H1 (cell line): ENCODE results near the gene CREBBP. TPM values are rescaled to one million over a fixed set of nuclear protein-coding genes. Genes with fewer than 3 reads are reported as not detected.

Experiments used
- CTCF ChIA-PET: fragments of 300-600 bp; sonication (Branson Sonifier 250); formaldehyde crosslinking; loops from one replicate; lab custom pipeline; 2021; ENCODE audit not compliant: partially characterized antibody; lab: Charles Lee
- POLR2A ChIA-PET: fragments of 300-600 bp; sonication (Branson Sonifier 250); formaldehyde crosslinking; loops from one replicate; lab custom pipeline; 2021; ENCODE audit warnings: inconsistent platforms; ENCODE audit not compliant: partially characterized antibody; lab: Charles Lee
- DNase-seq, 2 experiments: peaks; one replicate each; pipeline versions ENCODE4 v3.0.0 to v3.0.0-alpha.2; 2010 to 2022; ENCODE audit warnings: low spot score in 2 of 2, low read depth in 1 of 2, mixed read lengths in 1 of 2
- FAIRE-seq: peaks from 2 replicates; lab custom pipeline; 2011; peaks lifted over from hg19 to GRCh38; lab: Jason Lieb, UNC
- H2AFZ ChIP-seq: 2 replicates; pipeline ENCODE4 v1.8.1; 2012; ENCODE audit warnings: low read length, inconsistent platforms
- H2AK5ac ChIP-seq: 2 replicates; pipeline ENCODE4 v1.6.1; 2013; ENCODE audit warnings: low read depth, low read length
- H2BK120ac ChIP-seq: replicated peaks from 2 replicates; pipeline ENCODE3; 2013; ENCODE audit warnings: low read depth, low read length, inconsistent platforms
- H2BK12ac ChIP-seq: 2 replicates; pipeline ENCODE4 v1.6.1; 2013; ENCODE audit warnings: low read depth, low read length
- H2BK15ac ChIP-seq: 2 replicates; pipeline ENCODE4 v1.6.1; 2013; ENCODE audit warnings: low read length
- H2BK20ac ChIP-seq: 2 replicates; pipeline ENCODE4 v1.6.1; 2013; ENCODE audit warnings: low read length
- H2BK5ac ChIP-seq: 2 replicates; pipeline ENCODE4 v1.6.1; 2013; ENCODE audit warnings: low read depth, low read length
- H3K14ac ChIP-seq: 2 replicates; pipeline ENCODE4 v1.6.1; 2013; ENCODE audit warnings: inconsistent platforms; ENCODE audit not compliant: insufficient read length
- H3K18ac ChIP-seq: 2 replicates; pipeline ENCODE4 v1.6.1; 2013; ENCODE audit warnings: low read length; ENCODE audit errors: extremely low read depth
- H3K23ac ChIP-seq: 2 replicates; pipeline ENCODE4 v1.6.1; 2013; ENCODE audit warnings: inconsistent platforms; ENCODE audit not compliant: insufficient read length
- H3K23me2 ChIP-seq: 2 replicates; pipeline ENCODE4 v1.6.1; 2013; ENCODE audit warnings: low read depth, low read length
- H3K27ac ChIP-seq: 2 replicates; pipeline ENCODE4 v1.6.1; 2011; ENCODE audit warnings: low read depth, low read length, inconsistent platforms
- H3K27me3 ChIP-seq, 4 experiments: replicated peaks in 1 of 4; 1 replicate in 1 of 4; 2 replicates in 3 of 4; pipeline versions ENCODE4 v1.6.1 to v1.8.1; 2011 to 2013; ENCODE audit warnings: low read length in 3 of 4, mild to moderate bottlenecking in 3 of 4, inconsistent platforms in 2 of 4, mixed read lengths in 2 of 4, moderate library complexity in 1 of 4; ENCODE audit not compliant: control insufficient read depth in 3 of 4, insufficient read depth in 3 of 4; ENCODE audit errors: extremely low read depth in 1 of 4
- H3K36me3 ChIP-seq, 4 experiments: 2 replicates each; pipeline versions ENCODE4 v1.6.1 to v1.8.1; 2011 to 2013; ENCODE audit warnings: mild to moderate bottlenecking in 4 of 4, low read length in 3 of 4, moderate library complexity in 2 of 4, control low read depth in 1 of 4, inconsistent platforms in 1 of 4; ENCODE audit not compliant: insufficient read depth in 4 of 4, control insufficient read depth in 2 of 4
- H3K4ac ChIP-seq: replicated peaks from 2 replicates; pipeline ENCODE3; 2013; ENCODE audit warnings: low read length, low read depth, mixed read lengths, inconsistent platforms; ENCODE audit not compliant: insufficient read length
- H3K4me1 ChIP-seq, 4 experiments: replicated peaks in 1 of 4; 1 replicate in 1 of 4; 2 replicates in 3 of 4; pipeline versions ENCODE4 v1.6.1 to v1.8.1; 2011 to 2013; ENCODE audit warnings: low read length in 3 of 4, inconsistent platforms in 2 of 4, mixed read lengths in 1 of 4; ENCODE audit not compliant: insufficient read depth in 4 of 4, control insufficient read depth in 3 of 4
- H3K4me2 ChIP-seq, 2 experiments: 2 replicates each; pipeline versions ENCODE4 v1.6.1 to v1.8.1; 2011 to 2013; ENCODE audit warnings: low read depth in 2 of 2, low read length in 2 of 2, control low read depth in 1 of 2, inconsistent platforms in 1 of 2, mild to moderate bottlenecking in 1 of 2; ENCODE audit not compliant: insufficient read depth in 1 of 2
- H3K4me3 ChIP-seq, 4 experiments: fragments of 200-600, 300-600 bp in 1 of 4; sonication (generic), shearing (Covaris generic), sonication (Bioruptor Twin) in 1 of 4; 2 replicates each; pipeline versions ENCODE4 v1.5.1 to v1.8.1; 2011 to 2016; ENCODE audit warnings: low read length in 4 of 4, low read depth in 3 of 4, control low read depth in 2 of 4, inconsistent platforms in 2 of 4, mild to moderate bottlenecking in 2 of 4, mixed read lengths in 1 of 4, moderate library complexity in 1 of 4; ENCODE audit not compliant: insufficient read depth in 2 of 4; ENCODE audit errors: extremely low read depth in 1 of 4
- H3K56ac ChIP-seq: replicated peaks from 2 replicates; pipeline ENCODE3; 2013; ENCODE audit warnings: low read depth, mild to moderate bottlenecking, mixed read lengths, low read length, inconsistent platforms; ENCODE audit not compliant: insufficient read length
- H3K79me1 ChIP-seq: 2 replicates; pipeline ENCODE4 v1.6.1; 2013; ENCODE audit warnings: low read depth, low read length, control low read depth
- H3K79me2 ChIP-seq, 2 experiments: 2 replicates each; pipeline versions ENCODE4 v1.6.1 to v1.8.1; 2012 to 2013; ENCODE audit warnings: low read length in 2 of 2, mild to moderate bottlenecking in 2 of 2, inconsistent platforms in 1 of 2; ENCODE audit not compliant: insufficient read depth in 2 of 2, control insufficient read depth in 1 of 2
- H3K9ac ChIP-seq, 4 experiments: replicated peaks in 1 of 4; 1 replicate in 1 of 4; 2 replicates in 3 of 4; pipeline versions ENCODE4 v1.6.1 to v1.8.1; 2011 to 2013; ENCODE audit warnings: low read depth in 3 of 4, low read length in 3 of 4, control low read depth in 2 of 4, mild to moderate bottlenecking in 2 of 4, moderate library complexity in 2 of 4, inconsistent platforms in 1 of 4; ENCODE audit errors: extremely low read depth in 1 of 4
- H3K9me3 ChIP-seq, 2 experiments: 2 replicates each; pipeline versions ENCODE4 v1.6.1 to v1.8.1; 2012 to 2013; ENCODE audit warnings: mild to moderate bottlenecking in 2 of 2, moderate library complexity in 2 of 2, control low read depth in 1 of 2, inconsistent platforms in 1 of 2, low read depth in 1 of 2, low read length in 1 of 2, mixed read lengths in 1 of 2; ENCODE audit not compliant: insufficient read depth in 2 of 2
- H4K20me1 ChIP-seq, 2 experiments: replicated peaks in 1 of 2; 2 replicates each; pipeline versions ENCODE3 to v1.8.1; 2011 to 2013; ENCODE audit warnings: inconsistent platforms in 2 of 2, low read length in 2 of 2, mild to moderate bottlenecking in 1 of 2; ENCODE audit not compliant: insufficient read depth in 2 of 2, control insufficient read depth in 1 of 2
- H4K5ac ChIP-seq: 2 replicates; pipeline ENCODE4 v1.6.1; 2013; ENCODE audit warnings: low read length, low read depth, mixed read lengths, inconsistent platforms; ENCODE audit not compliant: insufficient read length
- H4K8ac ChIP-seq: 2 replicates; pipeline ENCODE4 v1.8.0; 2013; ENCODE audit warnings: mild to moderate bottlenecking, moderate library complexity, low read length, inconsistent platforms; ENCODE audit not compliant: insufficient read depth; ENCODE audit errors: extremely low read depth
- H4K91ac ChIP-seq: replicated peaks from 2 replicates; pipeline ENCODE3; 2013; ENCODE audit warnings: low read length, mixed read lengths, inconsistent platforms; ENCODE audit not compliant: insufficient read length
- CBX5 ChIP-seq: fragments of 300-800, 300-1000 bp; sonication (generic); IDR thresholded peaks from 2 replicates; pipeline ENCODE4 v1.7.1; 2016; ENCODE audit warnings: antibody characterized with exemption, low read length, low read depth
- CTBP2 ChIP-seq: IDR thresholded peaks from 2 replicates; pipeline ENCODE4 v1.7.0; 2011; ENCODE audit warnings: borderline replicate concordance, mild to moderate bottlenecking, moderate library complexity, mixed read lengths, low read length; ENCODE audit not compliant: insufficient read depth, insufficient read length
- GTF2F1 ChIP-seq: IDR thresholded peaks from 2 replicates; pipeline ENCODE4 v1.6.1; 2012; ENCODE audit warnings: low read depth, low read length, improper control_type of control experiment, borderline replicate concordance
- JUN ChIP-seq: IDR thresholded peaks from 2 replicates; pipeline ENCODE4 v1.6.1; 2011; ENCODE audit warnings: low read depth, mild to moderate bottlenecking, improper control_type of control experiment, low read length
- KDM1A ChIP-seq: fragments of 200-600, 300-600 bp; sonication (generic); IDR thresholded peaks from 2 replicates; pipeline ENCODE4 v1.7.1; 2016; ENCODE audit warnings: mild to moderate bottlenecking, low read length, borderline replicate concordance
- MAFK ChIP-seq: IDR thresholded peaks from 2 replicates; pipeline ENCODE4 v1.6.1; 2012; ENCODE audit warnings: low read depth, mild to moderate bottlenecking, improper control_type of control experiment, low read length
- RBBP5 ChIP-seq: IDR thresholded peaks from 2 replicates; pipeline ENCODE4 v1.7.1; 2012; ENCODE audit warnings: low read depth, mild to moderate bottlenecking, inconsistent platforms, low read length, moderate library complexity, borderline replicate concordance
- SIN3A ChIP-seq, 2 experiments: IDR thresholded peaks in 1 of 2; conservative IDR thresholded peaks in 1 of 2; 2 replicates each; pipeline ENCODE4 v1.6.1; 2011 to 2012; ENCODE audit warnings: low read length in 2 of 2, improper control_type of control experiment in 1 of 2, low read depth in 1 of 2, mild to moderate bottlenecking in 1 of 2
- SIRT6 ChIP-seq: IDR thresholded peaks from one replicate; pipeline ENCODE4 v1.7.1; 2012; ENCODE audit warnings: low read length, inconsistent platforms
- SUZ12 ChIP-seq: fragments of 200-600 bp; sonication (generic); IDR thresholded peaks from 2 replicates; pipeline ENCODE4 v1.6.1; 2012; ENCODE audit warnings: mild to moderate bottlenecking, inconsistent platforms, low read length, moderate library complexity, mixed read lengths
- TBP ChIP-seq: IDR thresholded peaks from 2 replicates; pipeline ENCODE4 v1.6.1; 2011; ENCODE audit warnings: low read depth, low read length, improper control_type of control experiment
- TCF12 ChIP-seq: IDR thresholded peaks from 2 replicates; pipeline ENCODE4 v1.6.1; 2011; ENCODE audit warnings: low read depth, mild to moderate bottlenecking, low read length
- WGBS, 2 experiments: shearing (Covaris generic) in 1 of 2; methylation state at CpG; one replicate each; pipeline versions ENCODE4 v1.1.6 to v1.1.7; 2013 to 2015; ENCODE audit warnings: low lambda C conversion rate in 2 of 2, mixed read lengths in 2 of 2, inconsistent platforms in 1 of 2, low coverage in 1 of 2, missing lambda C conversion rate in 1 of 2; ENCODE audit not compliant: insufficient replicate concordance in 2 of 2, insufficient coverage in 1 of 2, insufficient read length in 1 of 2; ENCODE audit errors: extremely low coverage in 1 of 2, missing lambda C conversion rate in 1 of 2; 5-methylcytosine and 5-hydroxymethylcytosine counted together
- polyA plus RNA-seq, 7 experiments: library from polyadenylated mRNA; depleted of rRNA in 3 of 7; stranded (reverse) in 5 of 7; unstranded in 2 of 7; fragments of >200 nt in 5 of 7; fragments of 200-250 nt in 2 of 7; gene quantifications; 1 replicate in 5 of 7; 2 replicates in 1 of 7; 4 replicates in 1 of 7; pipeline versions ENCODE4 v1.2.1 to v1.2.3, GENCODE V29; 2011 to 2013; ENCODE audit warnings: missing spikeins in 2 of 7, mixed read lengths in 2 of 7
- total RNA-seq: library from RNA; stranded (reverse); fragmentation: NEBNext Ultra II Directional; extraction: Animal tissue kit (Norgen Biotek cat#: 25700); gene quantifications from 2 replicates; pipeline ENCODE4 v1.2.1, GENCODE V29; 2021

CREBBP gene
- total and polyA plus RNA-seq, 2 of the 8 experiments (the other 6 are each of a cell fraction or from before 2014, with no cell fraction given), result 10.0 to 60.1 TPM

DNA sequence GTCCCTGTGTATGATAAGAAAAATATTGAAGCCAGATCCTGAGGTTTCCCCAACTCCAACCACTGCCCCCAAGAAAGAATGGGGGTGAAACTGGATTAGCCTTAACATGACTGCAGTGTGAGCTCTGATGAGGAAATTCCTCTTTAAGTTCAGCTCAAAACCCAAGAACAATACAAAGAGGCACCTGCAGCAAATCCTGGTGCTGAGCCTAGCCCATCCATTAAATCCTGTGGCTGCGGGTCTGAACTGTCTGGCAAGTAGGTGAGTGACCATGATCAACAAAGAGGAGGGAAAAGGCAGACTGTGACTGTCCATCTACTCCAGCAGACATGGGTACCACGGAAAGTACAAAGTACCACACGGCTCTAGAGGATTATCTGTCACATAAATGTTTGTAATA lies 64.2 kb downstream of the CREBBP start:
- H3K23ac ChIP-seq, result no peak overlapping the region
- ChIA-PET CTCF (interaction anchor here (0.6 to 1.2 kb wide), 2 partner anchors 268 to 353 kb away, joined by 3 read pairs; no protein-coding TSS in a partner anchor), POLR2A (interaction anchor here (1.1 kb wide), 1 partner anchor 63 kb away, joined by 4 read pairs; no protein-coding TSS in a partner anchor)
- no peak for FAIRE-seq
- H3K27me3 ChIP-seq, result no peaks in the 10 kb centered on the region
- no peak overlapping the region for H2AK5ac ChIP-seq
- no peak for DNase-seq
- peaks cover 22 to 99% of the 10 kb centered on the region in 2 experiments for H3K79me2 ChIP-seq
- no peak overlapping the region for H4K5ac ChIP-seq
- no peak overlapping the region for H3K14ac ChIP-seq
- no peak overlapping the region for H4K91ac ChIP-seq
- H3K4ac ChIP-seq, result no peak overlapping the region
- no peak overlapping the region for H3K56ac ChIP-seq
- no peaks in the 10 kb centered on the region for H3K36me3 ChIP-seq
- H2BK20ac ChIP-seq, result no peak overlapping the region
- H3K27ac ChIP-seq, result no peak overlapping the region
- H2AFZ ChIP-seq, result no peak overlapping the region
- no peak for TF ChIP-seq KDM1A
- no peak for TF ChIP-seq GTF2F1
- no peak for TF ChIP-seq SUZ12
- TF ChIP-seq MAFK, result no peak
- TF ChIP-seq CBX5, result no peak
- no peak for TF ChIP-seq JUN
- no peak for TF ChIP-seq TBP
- no peak for TF ChIP-seq CTBP2
- no peak for TF ChIP-seq TCF12
- TF ChIP-seq SIN3A (conservative IDR thresholded peaks at IDR 0.05 in 1 of 2, IDR thresholded peaks at IDR 0.05 in 1 of 2; ENCODE audit: low read depth in 1 of 2, low read length in 2 of 2), result no peak
- no peak for TF ChIP-seq SIRT6
- TF ChIP-seq RBBP5, result no peak
- H4K20me1 ChIP-seq, result peaks cover 20 to 33% of the 10 kb centered on the region in 2 experiments
- no peak overlapping the region for H3K18ac ChIP-seq
- no peak overlapping the region for H2BK15ac ChIP-seq
- H3K23me2 ChIP-seq, result no peaks in the 10 kb centered on the region; the same call in 1 of the 2 replicates
- H2BK12ac ChIP-seq, result no peak overlapping the region
- no peaks in the 10 kb centered on the region for H3K9me3 ChIP-seq
- no peak overlapping the region for H3K4me3 ChIP-seq
- H3K4me1 ChIP-seq, result peaks cover 2 to 14% (median 11%) of the 10 kb centered on the region in 4 experiments; a peak in 5 of 7 replicates
- 78% methylated on average over 3 of the region's 3 CpGs; no CpG with 5 or more reads in 1 of the 2 experiments for WGBS, 2 experiments
- no peak overlapping the region for H3K9ac ChIP-seq
- H4K8ac ChIP-seq, result no peak overlapping the region
- no peak overlapping the region for H2BK120ac ChIP-seq
- peaks cover 27% of the 10 kb centered on the region for H3K79me1 ChIP-seq
- H2BK5ac ChIP-seq, result no peak overlapping the region
- no peak overlapping the region; a peak in 1 of 4 replicates for H3K4me2 ChIP-seq
